A673 (cell line): Measurements from ENCODE around the gene HUS1.
A peak's percentile ranks its signal among the peaks of the same experiment; 100 is the strongest.

ENCODE experiments used
- CTCF ChIP-seq: fragments of 300-800, 200-600 bp; sonication (generic); conservative IDR thresholded peaks from 2 replicates; pipeline ENCODE4 v1.5.1; 2017; ENCODE audit warnings: low read depth, mild to moderate bottlenecking, antibody characterized with exemption, low read length, moderate library complexity, mixed read lengths
- EZH2 ChIP-seq: fragments of 200-600 bp; sonication (generic); IDR thresholded peaks from 2 replicates; pipeline ENCODE4 v1.6.1; 2017; ENCODE audit warnings: borderline replicate concordance, low read depth, mild to moderate bottlenecking, mixed read lengths, antibody characterized with exemption, low read length; ENCODE audit not compliant: poor library complexity, severe bottlenecking

- TF ChIP-seq CTCF (peak; percentile 89), EZH2 (no peak)
These were observed 10.3 kb downstream of the HUS1 start for GRCh38 chr7:47968847-47969774.
